PFSK-1 (cell line): ENCODE measurements around the gene EIF4A3.

Experiments
- FOXP2 ChIP-seq: optimal IDR thresholded peaks from 2 replicates; pipeline ENCODE3; 2011; ENCODE audit warnings: borderline replicate concordance, control low read depth, inconsistent platforms; ENCODE audit not compliant: insufficient read depth; ENCODE audit errors: extremely low read length, extremely low read depth
- POLR2AphosphoS5 ChIP-seq: IDR thresholded peaks from 2 replicates; pipeline ENCODE4 v1.6.1; 2012; ENCODE audit warnings: low read depth, mild to moderate bottlenecking, control low read depth, low read length, moderate library complexity
- SIN3A ChIP-seq: IDR thresholded peaks from 2 replicates; pipeline ENCODE4 v1.6.1; 2012; ENCODE audit warnings: mild to moderate bottlenecking, low read length, moderate library complexity, borderline replicate concordance; ENCODE audit not compliant: insufficient read depth
- TAF1 ChIP-seq: IDR thresholded peaks from 2 replicates; pipeline ENCODE4 v1.6.1; 2012; ENCODE audit warnings: low read length, control low read depth, borderline replicate concordance; ENCODE audit not compliant: insufficient read depth
- TF ChIP-seq, protein P1 (sequence below), 2 experiments: IDR thresholded peaks; 2 replicates each; pipeline versions ENCODE4 v1.6.1 to v1.8.0; 2011 to 2012; ENCODE audit warnings: low read depth in 2 of 2, low read length in 2 of 2, control low read depth in 1 of 2, inconsistent platforms in 1 of 2, mild to moderate bottlenecking in 1 of 2, moderate library complexity in 1 of 2; ENCODE audit not compliant: insufficient read depth in 1 of 2

Gene EIF4A3

DNA sequence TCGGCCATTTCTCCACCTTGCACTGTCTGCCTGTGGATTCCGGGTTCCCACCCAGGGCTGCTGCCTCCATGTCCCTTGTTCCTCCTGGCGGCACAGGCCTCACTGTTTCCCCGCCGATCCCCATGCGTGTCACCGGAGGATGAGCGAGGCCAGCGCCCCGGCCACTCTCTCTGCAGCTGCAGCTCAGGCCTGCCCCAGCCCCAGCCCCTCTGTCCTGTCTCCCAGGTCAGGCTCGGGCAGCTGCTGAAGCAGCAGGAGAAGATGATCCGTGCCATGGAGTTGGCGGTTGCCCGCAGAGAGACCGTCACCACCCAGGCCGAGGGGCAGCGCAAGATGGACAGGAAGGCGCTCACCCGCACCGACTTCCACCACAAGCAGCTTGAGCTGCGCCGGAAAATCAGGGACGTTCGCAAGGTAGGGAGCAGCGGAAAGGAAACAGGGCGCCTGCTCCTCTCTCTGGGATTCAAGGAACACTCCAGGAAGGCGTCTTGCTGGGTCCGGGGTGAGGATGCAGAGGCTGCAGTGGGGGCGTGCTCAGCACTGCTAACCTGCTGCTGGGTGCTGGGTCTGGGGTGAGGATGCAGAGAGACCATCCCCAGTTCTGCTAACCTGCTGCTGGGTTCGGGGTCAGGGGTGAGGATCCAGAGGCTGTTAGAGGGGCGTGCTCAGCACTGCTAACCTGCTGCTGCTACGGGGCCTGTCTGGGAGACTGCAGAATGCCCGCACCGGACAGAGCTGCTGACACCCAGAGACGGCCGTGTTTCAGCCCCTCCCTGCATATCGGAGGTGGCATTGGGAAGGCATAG, 51.7 kb downstream of the EIF4A3 start:
- TF ChIP-seq TAF1, result no peak
- no peak for TF ChIP-seq SIN3A
- no peak for TF ChIP-seq FOXP2
- TF ChIP-seq, protein P1, sequence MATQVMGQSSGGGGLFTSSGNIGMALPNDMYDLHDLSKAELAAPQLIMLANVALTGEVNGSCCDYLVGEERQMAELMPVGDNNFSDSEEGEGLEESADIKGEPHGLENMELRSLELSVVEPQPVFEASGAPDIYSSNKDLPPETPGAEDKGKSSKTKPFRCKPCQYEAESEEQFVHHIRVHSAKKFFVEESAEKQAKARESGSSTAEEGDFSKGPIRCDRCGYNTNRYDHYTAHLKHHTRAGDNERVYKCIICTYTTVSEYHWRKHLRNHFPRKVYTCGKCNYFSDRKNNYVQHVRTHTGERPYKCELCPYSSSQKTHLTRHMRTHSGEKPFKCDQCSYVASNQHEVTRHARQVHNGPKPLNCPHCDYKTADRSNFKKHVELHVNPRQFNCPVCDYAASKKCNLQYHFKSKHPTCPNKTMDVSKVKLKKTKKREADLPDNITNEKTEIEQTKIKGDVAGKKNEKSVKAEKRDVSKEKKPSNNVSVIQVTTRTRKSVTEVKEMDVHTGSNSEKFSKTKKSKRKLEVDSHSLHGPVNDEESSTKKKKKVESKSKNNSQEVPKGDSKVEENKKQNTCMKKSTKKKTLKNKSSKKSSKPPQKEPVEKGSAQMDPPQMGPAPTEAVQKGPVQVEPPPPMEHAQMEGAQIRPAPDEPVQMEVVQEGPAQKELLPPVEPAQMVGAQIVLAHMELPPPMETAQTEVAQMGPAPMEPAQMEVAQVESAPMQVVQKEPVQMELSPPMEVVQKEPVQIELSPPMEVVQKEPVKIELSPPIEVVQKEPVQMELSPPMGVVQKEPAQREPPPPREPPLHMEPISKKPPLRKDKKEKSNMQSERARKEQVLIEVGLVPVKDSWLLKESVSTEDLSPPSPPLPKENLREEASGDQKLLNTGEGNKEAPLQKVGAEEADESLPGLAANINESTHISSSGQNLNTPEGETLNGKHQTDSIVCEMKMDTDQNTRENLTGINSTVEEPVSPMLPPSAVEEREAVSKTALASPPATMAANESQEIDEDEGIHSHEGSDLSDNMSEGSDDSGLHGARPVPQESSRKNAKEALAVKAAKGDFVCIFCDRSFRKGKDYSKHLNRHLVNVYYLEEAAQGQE (IDR thresholded peaks at IDR 0.05; ENCODE audit: insufficient read depth in 1 of 2, low read depth in 2 of 2, low read length in 2 of 2), result no peak
- TF ChIP-seq POLR2AphosphoS5, result no peak

DNA sequence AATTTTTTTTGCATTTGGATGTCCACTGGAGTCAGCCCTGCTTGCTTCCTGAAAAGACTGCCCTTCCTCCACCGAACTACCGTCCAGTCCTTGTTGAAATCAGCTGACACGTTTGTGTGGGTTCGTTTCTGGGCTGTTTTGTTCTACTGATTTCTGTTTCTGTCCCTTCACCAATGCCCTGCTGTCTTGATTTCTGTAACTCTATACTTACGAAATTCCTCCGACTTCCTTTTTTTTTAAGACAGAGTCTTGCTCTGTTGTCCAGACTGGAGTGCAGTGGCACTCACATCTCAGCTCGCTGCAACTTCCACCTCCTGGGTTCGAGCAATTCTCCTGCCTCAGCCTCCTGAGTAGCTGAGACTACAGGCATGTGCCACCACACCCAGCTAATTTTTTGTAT, 54.0 kb downstream of the EIF4A3 start:
- no peak for TF ChIP-seq SIN3A
- no peak for TF ChIP-seq TAF1
- no peak for TF ChIP-seq POLR2AphosphoS5
- TF ChIP-seq FOXP2, result no peak
- TF ChIP-seq, protein P1 (IDR thresholded peaks at IDR 0.05; ENCODE audit: insufficient read depth in 1 of 2, low read depth in 2 of 2, low read length in 2 of 2), result no peak

DNA sequence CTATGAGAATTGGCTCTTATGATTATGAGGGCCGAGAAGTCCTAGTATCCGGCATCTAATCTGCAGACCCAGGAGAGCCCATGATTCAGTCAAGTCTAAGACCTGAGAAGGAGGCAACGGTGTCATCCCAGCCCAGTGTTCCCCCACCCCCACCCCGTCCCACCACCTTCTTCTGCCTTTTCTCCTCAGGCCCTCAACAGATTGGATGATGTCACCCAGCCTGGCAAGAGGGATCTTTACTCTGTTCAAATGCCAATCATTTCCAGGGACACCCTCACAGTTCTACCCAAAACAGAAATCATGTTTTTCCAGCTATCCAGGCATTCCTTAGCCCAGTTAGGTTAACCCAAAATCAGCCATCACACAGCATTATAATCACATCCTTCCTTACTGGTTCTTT, 55.6 kb downstream of the EIF4A3 start:
- no peak for TF ChIP-seq SIN3A
- no peak for TF ChIP-seq TAF1
- TF ChIP-seq, protein P1 (IDR thresholded peaks at IDR 0.05; ENCODE audit: insufficient read depth in 1 of 2, low read depth in 2 of 2, low read length in 2 of 2), result no peak
- TF ChIP-seq POLR2AphosphoS5, result no peak
- no peak for TF ChIP-seq FOXP2

DNA sequence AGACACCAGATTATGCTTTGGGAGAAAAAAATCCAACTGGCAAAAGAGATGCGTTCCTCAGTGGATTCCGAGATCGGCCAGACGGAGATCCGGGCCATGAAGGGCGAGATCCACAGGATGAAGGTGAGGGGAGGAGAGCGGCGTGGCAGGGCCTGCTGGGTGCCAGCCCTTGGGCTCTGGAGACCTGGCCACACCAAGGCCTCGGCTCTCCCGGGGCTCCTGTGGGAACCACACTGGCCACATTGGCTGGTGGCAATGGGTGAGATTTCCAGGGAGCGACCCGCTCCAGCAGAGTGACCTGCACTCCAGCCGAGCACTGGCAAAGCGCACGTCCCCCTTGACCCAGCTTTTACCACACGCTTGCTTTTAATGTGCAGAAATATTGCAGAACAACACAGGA, 57.2 kb downstream of the EIF4A3 start:
- no peak for TF ChIP-seq TAF1
- TF ChIP-seq, protein P1 (IDR thresholded peaks at IDR 0.05; ENCODE audit: insufficient read depth in 1 of 2, low read depth in 2 of 2, low read length in 2 of 2), result no peak
- no peak for TF ChIP-seq SIN3A
- TF ChIP-seq POLR2AphosphoS5, result no peak
- no peak for TF ChIP-seq FOXP2
